ENCODE measurements around the gene CMTM1.

Gene CMTM1

DNA sequence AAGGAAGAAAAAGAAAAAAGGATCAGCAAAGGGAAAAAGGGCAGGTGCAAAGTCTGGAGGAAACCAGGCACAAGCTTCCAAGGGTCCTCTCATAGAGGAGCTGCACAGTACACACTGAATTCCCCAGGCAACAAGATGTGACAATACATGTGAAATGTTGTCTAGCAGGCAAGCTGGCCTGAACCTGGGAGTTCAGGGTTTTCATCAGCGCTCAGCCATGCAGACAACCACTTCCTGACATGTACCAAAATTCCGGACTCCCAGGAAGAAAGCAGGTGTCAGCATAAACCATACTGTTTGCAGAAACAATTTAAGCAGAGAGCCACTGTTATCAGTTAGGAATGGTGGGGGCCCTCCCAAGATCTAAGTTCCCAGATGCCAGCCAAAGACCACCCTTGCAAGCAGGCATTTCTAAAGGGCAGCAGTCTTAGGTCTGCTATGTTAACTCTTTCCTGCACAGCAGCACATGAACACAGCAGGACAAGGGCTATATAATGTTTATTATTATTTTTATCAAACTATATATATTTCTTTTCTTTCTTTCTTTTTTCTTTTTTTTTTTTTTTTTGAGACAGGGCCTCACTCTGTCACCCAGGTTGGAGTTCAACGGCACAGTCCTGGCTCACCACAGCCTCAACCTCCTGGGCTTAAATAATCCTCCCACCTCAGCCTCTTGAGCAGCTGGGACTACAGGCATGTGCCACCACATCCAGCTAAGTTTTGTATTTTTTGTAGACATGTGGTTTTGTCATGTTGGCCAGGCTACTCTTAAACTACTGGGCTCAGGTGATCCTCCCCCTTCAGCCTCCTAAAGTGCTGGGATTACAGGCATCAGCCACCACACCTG lies 26.4 kb upstream of the CMTM1 start:
- no peak for DNase-seq

DNA sequence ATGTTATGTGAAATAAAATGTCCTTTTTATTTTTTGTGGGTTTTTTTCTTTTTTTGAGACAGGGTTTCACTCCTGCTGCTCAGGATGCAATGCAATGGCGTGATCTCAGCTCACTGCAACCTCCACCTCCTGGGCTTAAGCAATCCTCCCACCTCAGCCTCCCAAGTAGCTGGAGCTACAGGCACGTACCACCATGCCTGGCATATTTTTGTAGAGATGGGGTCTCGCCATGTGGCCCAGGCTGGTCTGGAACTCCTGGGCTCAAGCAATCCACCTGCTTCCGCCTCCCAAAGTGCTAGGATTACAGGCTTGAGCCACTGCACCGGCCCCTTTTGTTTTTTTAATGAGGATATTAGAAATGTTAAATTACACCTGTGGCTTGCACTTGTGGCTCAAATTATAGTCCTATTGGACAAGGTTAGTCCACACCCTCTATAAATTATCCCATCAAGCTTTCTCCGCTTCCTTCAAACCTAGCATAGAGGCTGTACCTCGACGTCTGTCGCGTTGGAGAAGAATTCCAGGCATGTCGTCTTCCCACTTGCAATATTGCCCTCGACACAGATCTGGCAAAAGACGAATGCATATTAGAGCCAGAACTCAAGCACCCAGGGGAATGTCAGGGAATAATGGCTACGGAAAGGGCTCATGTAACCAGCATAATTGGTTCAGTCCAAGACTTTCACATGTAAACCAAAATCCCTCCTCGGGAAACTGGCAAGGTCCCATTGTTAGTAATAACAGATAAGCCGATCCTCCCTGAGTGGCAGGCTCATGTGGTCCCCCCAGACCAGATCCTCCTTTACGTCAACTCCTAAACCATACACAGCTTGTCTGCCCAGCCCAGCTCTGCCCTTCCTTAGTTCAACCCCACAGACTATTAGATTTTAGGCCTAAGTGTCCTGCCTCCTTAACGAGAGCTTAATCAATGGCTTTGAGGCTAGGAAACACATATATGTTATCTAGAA lies 24.6 kb upstream of the CMTM1 start:
- DNase-seq = no peak

DNA sequence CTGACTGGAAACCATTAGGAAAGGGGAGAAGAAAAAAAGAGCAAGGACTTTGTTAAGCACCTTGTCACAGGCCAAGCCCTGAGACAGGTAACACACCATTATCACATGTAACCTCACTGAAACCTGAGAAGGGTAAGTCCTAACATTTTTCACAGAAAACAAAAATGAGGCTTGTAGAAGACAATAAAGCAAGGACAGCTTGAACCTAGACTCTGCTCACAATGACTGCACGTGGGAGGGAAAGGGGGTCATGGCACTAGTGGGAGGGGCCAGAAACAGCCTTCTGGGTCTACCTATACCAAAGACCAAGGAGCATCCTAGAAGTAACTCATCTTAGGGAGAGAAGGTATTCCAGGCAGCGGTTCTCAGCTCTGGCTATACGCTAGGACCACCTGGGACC lies 23.8 kb upstream of the CMTM1 start:
- DNase-seq = no peak

DNA sequence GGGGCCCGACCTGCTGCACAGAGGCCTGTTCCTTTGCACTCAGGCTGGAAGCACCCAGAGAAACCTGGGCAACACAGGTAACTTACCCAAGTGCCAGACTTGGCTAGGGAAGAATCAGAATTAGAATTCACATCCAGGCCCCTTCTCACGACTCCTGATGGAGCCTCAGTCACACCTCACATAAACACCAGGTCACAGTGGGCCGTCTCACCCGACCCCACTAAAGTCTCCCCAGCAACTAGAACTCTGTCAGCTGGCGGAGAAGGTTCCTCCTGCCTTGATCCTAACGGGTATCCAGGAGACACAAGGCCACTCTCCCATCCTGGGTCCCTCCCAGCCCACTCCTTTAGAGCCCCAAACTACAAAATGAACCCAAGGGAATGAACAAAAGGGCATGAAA lies 22.7 kb upstream of the CMTM1 start:
- no peak for DNase-seq

DNA sequence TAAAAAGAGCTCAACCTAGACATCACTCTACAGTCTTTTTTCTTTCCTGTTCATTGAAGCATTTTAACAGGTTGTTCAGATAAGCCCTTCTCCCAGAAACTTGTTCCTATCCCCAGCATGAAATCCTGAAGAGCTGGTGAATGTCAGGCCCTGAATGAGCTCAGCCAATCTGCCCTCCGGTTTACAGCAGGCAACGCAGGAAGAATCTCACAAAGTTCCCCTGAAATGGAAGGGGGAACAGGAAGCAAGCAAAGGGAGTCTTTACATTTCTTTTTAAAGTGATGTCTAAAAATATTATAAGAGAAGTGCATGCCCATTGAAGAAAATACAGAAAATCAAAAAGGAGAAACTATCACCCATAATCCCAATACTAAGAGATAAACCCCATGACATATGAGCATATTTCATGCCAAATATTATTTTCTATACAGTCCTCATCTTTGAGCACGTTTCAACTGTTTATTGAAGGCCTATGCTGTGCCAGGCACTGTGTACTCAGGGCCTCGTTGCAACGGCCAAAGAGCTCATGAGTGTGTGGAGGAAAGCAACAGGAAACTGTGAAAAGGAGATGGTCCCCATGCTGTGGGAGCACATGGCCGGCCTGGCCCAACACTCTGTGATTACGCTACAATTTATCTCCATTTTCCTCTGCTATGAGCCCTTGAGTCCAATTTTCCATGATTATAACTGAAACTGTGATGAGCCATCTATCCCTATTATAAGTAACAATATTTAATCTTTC lies 22.1 kb upstream of the CMTM1 start:
- no peak for DNase-seq

DNA sequence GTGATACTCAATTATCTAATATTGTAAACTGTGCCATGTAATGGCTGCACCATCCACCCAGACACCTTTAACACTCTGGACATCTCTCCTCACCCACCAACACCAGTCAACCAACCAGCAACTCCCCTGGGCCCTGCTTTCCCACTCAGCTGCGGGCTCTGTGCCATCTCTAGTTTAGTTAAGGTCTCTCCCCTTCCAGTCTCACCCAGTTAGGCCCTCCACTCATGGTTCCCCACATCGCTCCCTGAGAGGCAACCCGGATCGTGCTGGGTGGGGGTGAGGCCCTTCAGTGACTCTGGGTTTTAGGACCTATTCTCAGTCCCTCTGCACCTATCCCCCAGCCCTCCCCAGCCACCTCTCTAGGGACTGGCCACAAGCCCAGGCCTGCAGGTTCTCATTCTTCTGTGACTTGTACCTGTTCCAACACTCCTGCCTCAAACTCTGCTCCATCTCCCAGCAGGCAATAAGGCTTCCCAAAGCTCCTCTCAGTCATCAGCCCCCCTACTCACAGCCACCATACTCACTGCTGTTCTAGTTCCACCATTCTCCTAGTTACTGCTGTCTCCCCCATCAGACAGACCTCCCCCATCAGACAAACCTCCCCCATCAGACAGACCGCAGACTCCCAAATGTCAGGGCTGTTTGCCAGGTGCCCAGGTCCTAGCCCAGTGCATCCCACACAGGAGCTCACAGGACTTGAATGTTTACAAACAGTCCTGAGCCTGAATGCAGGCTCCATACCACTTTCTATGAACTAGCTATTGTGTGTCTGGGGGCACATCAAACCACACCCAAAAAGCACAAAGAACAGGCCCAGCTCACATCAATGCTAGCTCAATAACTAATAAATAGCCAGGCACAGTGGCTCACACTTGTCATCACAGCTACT lies 18.9 kb upstream of the CMTM1 start:
- DNase-seq = no peak

DNA sequence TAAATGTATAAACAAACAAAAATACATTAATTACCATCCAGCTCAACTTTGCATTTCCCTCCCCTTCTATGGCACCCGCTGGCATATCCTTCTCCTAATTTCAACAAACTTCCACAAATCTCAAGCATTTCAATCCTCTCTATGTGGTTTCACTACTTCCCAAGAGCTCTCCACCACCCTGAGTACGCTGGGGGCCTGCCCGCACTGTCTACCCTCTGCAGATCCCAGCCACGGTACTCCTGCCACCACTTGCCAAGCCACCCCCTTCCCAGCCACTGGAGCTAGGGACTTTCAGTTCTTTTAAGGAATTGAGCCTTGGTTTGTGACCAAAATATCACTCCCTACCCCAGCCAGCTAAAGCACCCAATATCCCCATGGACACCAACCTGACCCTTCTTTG lies 18.2 kb upstream of the CMTM1 start:
- no peak for DNase-seq

DNA sequence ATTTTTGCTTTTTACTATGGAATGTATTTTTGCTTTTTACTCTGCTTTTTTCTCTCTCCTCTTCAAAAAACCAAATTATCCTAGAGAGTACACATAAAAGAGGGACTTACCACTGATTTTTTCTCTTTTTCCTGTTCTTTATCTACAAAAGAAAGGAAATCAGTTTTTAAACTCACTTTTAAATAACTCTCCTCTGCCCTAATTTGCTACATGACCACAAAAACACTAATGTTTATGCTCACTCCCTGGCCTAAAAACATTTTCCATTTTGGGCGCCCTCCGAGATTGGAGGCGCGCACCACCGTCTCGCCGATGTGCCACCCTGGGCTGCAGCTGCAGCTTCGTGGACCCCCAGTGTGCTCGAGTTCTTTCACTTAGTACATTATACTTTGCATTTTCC lies 17.4 kb upstream of the CMTM1 start:
- DNase-seq = no peak

DNA sequence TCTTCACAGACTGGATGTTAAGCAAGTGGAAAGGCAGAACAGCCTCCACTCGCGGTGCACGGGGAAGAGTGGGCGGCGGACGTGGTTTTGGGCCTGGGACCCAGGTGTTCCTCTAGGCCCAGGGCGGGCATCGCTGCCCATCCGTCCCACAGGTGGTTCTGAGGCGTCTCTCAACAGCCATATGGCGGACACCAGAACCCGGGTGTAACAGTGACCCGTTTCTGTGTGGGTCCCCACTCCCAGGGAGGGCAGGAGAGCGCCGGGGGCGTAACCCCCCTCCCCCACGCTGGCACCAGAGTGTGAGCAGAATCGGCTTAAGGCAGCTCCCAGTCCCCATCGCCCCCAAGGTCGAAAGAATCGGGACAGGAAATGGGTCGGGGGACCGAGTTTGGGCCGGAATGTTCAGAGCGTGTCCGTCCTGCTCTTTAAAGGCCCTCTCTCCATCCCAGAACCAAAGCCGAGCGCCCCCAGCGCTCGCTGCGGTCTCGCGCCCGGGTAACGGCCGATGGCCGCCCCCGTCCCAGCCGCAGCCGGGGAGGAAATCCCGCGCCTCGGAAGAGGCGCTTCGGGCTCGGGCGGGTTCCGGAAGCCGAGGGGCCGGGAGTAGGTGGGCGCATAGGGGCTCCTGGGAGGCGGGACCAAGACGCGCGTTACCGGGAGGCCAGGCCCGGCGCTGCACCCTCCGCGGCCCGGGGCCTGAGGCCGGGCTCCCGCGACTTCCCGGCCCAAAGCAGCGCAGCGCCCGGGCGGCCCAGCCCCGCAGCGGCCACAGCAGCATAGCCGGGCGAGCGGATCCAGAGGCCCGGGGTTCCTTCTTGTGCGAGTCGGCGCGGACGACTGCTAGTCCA lies 16.7 kb upstream of the CMTM1 start, which contains the start of gene TK2:
TK2 (minus strand) TSS at position 839 of the 848 bp plus-strand sequence; CDS start at position 778, 61 bp downstream.
- peak; percentile 67 for DNase-seq

DNA sequence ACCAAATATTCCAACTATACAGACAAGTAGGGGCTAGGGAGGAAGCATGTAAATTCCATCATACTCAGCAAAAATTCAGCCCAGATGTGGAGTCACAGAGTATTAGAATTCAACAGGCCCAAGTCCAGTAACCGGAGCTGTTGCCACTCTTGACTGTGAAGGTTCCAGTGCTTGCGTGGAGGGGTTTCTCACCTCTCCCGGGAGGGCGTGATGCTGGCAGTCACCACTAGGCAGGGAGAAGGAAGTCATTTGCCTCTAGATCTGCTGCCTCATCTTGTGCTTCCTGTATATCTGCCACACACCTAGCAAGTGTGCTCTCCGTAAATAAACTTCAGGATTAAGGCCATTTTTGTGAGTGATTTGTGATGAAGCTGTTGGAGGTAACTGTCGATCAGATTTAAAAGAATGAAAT lies 14.9 kb upstream of the CMTM1 start:
- DNase-seq = peak; percentile 52

DNA sequence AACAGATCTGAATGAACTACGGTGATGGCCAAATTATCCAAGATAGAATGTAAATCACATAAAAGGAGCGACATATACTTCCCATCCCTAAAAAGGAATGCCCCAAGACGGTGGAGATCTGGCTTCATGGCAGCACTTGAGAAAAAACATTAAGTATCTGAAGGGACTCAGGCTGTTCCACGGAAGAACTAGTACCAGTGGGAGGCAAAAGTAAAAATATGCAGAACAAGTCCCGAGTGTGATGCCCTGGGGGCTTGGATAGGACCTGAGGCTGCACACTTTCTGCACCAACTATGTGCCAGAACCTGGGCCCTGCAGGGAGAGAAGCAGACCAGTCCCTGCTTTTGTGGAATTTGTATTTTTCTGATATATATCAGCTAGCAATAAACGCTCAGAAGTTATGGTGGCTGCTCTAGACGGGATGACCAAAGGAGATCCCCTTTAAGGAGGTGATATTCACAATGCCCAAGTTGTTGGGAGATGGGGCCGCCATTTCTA lies 14.4 kb upstream of the CMTM1 start:
- no peak for DNase-seq

DNA sequence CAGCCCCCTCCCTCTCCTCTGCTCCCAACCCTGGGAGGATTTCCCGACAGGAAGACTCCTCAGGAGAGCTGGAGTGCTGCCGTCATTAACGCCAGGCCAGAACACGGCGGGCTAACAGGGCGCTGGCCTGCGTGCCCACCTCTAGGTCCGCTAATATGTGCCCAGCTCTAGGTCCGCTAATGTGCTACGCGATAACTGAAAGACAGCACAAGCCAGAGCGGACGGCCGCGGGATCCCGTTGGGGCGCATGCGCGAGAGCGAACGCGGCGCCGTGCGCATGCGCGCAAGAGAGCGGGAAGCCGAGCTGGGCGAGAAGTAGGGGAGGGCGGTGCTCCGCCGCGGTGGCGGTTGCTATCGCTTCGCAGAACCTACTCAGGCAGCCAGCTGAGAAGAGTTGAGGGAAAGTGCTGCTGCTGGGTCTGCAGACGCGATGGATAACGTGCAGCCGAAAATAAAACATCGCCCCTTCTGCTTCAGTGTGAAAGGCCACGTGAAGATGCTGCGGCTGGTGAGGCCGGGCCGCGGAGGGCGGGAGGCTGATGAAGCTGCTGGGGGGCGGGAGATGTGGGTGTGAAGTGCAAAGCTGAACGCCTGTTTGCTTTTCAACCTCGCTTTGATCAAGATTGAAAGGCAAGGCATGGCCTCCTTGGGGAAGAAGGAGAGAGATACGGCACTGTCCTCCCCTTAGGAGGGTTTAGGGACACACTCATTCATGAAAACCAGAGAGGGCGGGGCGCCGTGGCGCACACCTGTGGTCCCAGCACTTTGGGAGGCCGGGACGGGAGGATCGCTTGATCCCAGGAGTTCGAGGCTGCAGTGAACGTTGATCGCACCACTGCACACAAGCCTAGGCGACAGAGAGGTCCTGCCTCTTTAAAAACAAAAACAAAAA lies 13.7 kb upstream of the CMTM1 start, which contains the start of gene CKLF:
CKLF (plus strand) TSS at position 291 of the 892 bp plus-strand sequence; CDS start at position 431, 140 bp downstream.
- peak; percentile 89 for DNase-seq

DNA sequence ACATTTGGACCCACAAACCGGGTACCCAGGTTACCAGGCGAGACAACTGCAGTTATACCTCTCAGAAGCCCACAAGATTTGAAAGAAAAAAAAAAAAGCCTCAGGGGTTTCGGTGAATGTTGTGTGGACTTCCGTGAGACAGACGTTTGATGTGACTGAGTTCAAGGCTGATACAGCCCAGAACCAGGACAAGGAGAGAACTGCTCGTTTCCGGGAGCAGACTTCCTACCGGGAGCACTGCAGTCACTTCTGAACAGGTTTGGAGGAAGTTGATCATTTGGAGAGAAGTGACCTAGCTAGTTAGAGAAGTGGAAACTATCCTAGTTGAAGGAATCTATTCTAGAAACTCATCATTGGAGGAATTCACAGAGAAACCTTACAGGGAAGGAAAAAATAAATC lies 13.0 kb upstream of the CMTM1 start:
- no peak for DNase-seq

DNA sequence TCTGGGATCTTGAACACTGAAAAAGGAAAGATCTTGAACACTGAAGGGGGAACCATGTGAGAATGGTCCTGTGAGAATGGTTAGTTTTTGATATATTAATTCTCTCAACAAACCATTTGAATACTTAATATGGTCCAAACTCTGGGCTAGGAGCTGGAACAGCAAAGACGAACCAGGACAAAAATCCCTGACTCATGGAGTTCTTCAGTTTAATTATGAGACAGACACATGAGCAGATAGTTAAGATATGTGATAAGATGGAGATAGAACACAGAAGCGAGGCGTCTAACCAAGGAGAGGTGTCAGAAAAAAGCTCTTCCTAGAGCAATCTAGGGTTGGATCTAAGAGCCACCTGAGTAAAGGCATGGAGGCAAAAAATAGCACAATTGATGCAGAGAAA lies 12.2 kb upstream of the CMTM1 start:
- DNase-seq = no peak

DNA sequence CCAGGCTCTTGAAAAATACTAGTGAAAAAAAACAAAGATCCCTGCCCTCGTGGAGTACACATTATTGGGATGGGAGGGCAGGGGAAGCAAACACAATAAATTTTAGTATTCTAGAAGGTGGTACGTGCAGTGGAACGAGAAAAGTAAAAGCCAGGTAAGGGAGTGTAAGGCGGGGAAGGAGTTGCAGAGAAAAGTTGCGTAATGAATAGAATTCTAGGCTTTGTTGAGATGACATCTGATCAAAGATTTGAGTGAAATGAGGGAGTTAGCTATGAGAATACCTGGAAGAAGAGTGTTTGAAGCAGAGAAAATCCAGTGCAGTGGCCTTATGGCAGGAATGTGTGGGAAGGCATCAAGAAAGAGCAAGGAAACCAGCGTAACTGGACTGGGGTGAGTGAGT lies 11.7 kb upstream of the CMTM1 start:
- no peak for DNase-seq

DNA sequence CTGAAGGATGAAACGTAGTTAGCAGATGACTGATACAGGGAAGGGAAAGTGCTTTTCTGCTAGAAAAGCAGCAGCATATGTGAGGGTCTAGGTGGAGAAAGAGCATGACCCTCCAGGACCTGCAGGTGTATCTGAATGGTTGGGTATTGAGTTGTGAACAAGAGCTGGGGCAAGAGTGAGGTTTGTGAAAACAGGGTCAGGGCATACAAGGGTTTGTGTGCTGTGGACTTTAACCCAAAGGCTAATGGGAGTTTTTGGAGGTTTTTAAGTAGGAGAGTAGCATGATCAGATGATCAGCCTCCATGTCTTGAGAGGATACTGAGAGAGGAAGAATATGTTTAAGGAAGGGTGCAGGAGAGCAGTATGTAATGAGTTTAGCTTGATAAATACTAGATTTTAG lies 6.1 kb upstream of the CMTM1 start:
- DNase-seq = no peak

DNA sequence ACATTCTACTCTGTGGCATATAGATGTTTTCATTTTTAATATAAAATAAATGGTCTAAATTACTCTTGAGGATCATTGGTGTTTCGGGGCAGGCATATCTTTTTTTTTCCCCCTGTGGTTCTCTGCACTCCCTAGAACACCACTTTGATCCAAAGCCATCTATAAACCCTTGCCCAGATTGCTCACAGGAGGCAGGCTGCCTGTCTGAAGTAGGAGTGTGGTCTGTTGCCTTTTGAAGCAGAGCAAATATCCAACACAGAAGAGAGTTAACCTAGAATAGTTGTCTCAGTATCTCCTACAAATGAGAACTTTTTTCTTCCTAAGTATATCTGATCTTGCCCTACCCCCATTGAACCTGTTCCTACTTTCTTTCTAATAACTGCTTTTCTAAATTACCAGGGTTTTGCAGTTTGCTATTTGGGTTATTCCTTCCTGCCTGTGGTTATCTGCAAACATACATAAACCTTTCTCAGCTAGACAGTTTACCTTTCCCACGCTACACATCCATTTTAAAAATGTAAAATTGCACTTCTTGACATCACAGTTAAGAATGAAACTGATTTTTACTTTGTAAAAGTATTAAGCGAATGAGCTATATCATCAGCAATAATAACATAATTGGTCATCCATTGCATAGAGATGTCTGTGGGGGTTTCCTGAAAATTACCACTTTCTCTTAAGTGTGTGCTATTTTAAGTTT lies 4.7 kb upstream of the CMTM1 start:
- DNase-seq = no peak

DNA sequence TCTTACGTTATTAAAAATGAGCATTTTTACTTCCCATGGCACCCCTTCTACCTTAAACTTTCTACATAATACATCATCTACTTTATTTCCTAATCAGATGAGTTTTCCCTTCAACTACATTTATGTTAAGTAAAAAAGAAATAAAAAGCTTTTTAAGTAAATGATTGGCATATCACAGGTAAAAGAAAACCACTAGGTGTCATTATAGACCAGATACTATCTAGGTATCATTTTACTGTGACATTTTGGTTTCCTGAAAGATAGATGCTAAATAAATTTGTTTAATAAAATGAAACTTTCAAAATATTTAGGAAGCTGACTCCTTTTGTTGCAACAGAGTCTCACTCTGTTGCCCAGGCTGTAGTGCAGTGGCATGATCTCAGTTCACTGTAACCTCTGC lies 3.8 kb upstream of the CMTM1 start:
- DNase-seq = no peak

DNA sequence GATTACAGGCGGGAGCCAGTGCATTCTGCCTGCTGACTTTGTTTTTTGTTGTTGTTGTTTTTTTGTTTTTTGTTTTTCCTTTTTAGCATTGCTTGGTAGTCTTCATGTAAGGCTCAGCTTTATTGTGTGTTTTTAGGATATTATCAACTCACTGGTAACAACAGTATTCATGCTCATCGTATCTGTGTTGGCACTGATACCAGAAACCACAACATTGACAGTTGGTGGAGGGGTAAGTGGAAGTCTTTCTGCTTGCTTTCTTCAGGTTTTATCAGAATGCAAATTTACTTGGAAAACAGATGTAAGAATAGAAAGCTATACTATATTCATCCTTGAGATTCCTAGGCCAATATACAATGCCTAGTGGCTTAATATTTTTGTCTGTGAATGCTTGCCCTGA lies 3.3 kb upstream of the CMTM1 start:
- DNase-seq = no peak
